ENCODE results near the gene SMTN.
"Not testable (repeated sequence)": the region's sequence is repeated elsewhere in the genome, so short reads cannot be mapped to it uniquely, and the experiment has no call there.

SMTN gene

GRCh38 chr22:31106001-31106571 is 25.0 kb downstream of the SMTN start:
- DNase-seq, result no peak

- DNase-seq, result no peak
Observed at GRCh38 chr22:31106731-31107177, 25.6 kb downstream of the SMTN start.

- peak; percentile 96 for DNase-seq
Observed at GRCh38 chr22:31107178-31107893, 26.2 kb downstream of the SMTN start, which contains the start of gene SELENOM. SELENOM (minus strand) TSS chr22:31107568; CDS start chr22:31107505, 63 bp downstream.

- DNase-seq, result no peak
Observed at GRCh38 chr22:31107894-31108218, 26.7 kb downstream of the SMTN start.

- not testable (repeated sequence) for DNase-seq
Observed at GRCh38 chr22:31112547-31113091, 31.5 kb downstream of the SMTN start.

- DNase-seq, result no peak
Observed at GRCh38 chr22:31118046-31118820, 37.1 kb downstream of the SMTN start.

- no peak for DNase-seq
Observed at GRCh38 chr22:31119026-31119717, 38.1 kb downstream of the SMTN start.

GRCh38 chr22:31120230-31120629 is 39.1 kb downstream of the SMTN start:
- DNase-seq, result no peak

- DNase-seq, result no peak
Observed at GRCh38 chr22:31120642-31121041, 39.5 kb downstream of the SMTN start.

GRCh38 chr22:31121403-31121802 is 40.3 kb downstream of the SMTN start:
- no peak for DNase-seq

GRCh38 chr22:31122196-31122531 is 41.0 kb downstream of the SMTN start:
- DNase-seq, result no peak

GRCh38 chr22:31122532-31123291 is 41.6 kb downstream of the SMTN start, which contains the start of gene INPP5J:
INPP5J (plus strand) TSS chr22:31122966; CDS start chr22:31123015, 49 bp downstream.
- no peak for DNase-seq

- no peak for DNase-seq
Observed at GRCh38 chr22:31123292-31123602, 42.1 kb downstream of the SMTN start.

- DNase-seq, result no peak
Observed at GRCh38 chr22:31124290-31124689, 43.2 kb downstream of the SMTN start.

GRCh38 chr22:31124811-31125465 is 43.8 kb downstream of the SMTN start:
- DNase-seq, result no peak

GRCh38 chr22:31125521-31126117 is 44.5 kb downstream of the SMTN start:
- DNase-seq, result no peak

GRCh38 chr22:31126128-31126868 is 45.2 kb downstream of the SMTN start:
- no peak for DNase-seq

- no peak for DNase-seq
Observed at GRCh38 chr22:31126869-31127175, 45.7 kb downstream of the SMTN start.

- DNase-seq, result peak; percentile 35
Observed at GRCh38 chr22:31127181-31127772, 46.2 kb downstream of the SMTN start.

GRCh38 chr22:31128156-31128555 is 47.0 kb downstream of the SMTN start:
- DNase-seq, result no peak
